NCI-H748 treated with DMSO at 0.1 percent for 48 hours (cell line): ENCODE results near the gene SLFN12L.
"Not testable (repeated sequence)": the region's sequence is repeated elsewhere in the genome, so short reads cannot be mapped to it uniquely, and the experiment has no call there.

Experiments used
- DNase-seq: peaks from one replicate; lab custom pipeline; 2025; lab: John Stamatoyannopoulos, UW

The SLFN12L gene

GRCh38 chr17:35542990-35543389 is 5.5 kb upstream of the SLFN12L start:
- DNase-seq: no peak

- no peak for DNase-seq
Measured at GRCh38 chr17:35541434-35541833, 4.0 kb upstream of the SLFN12L start.

- DNase-seq: no peak
Measured at GRCh38 chr17:35540589-35541404, 3.3 kb upstream of the SLFN12L start.

- DNase-seq: no peak
Measured at GRCh38 chr17:35539659-35540026, 2.2 kb upstream of the SLFN12L start.

GRCh38 chr17:35536664-35537171 is 760 bp downstream of the SLFN12L start:
- DNase-seq: no peak

GRCh38 chr17:35535406-35535805 is 2.1 kb downstream of the SLFN12L start:
- not testable (repeated sequence) for DNase-seq

GRCh38 chr17:35534576-35535093 is 2.8 kb downstream of the SLFN12L start:
- no peak for DNase-seq

- no peak for DNase-seq
Measured at GRCh38 chr17:35531160-35531559, 6.3 kb downstream of the SLFN12L start.

- DNase-seq: no peak
Measured at GRCh38 chr17:35529866-35530265, 7.6 kb downstream of the SLFN12L start.

- not testable (repeated sequence) for DNase-seq
Measured at GRCh38 chr17:35529326-35529725, 8.2 kb downstream of the SLFN12L start.

- no peak for DNase-seq
Measured at GRCh38 chr17:35523296-35523695, 14.2 kb downstream of the SLFN12L start.

GRCh38 chr17:35521654-35522256 is 15.7 kb downstream of the SLFN12L start:
- not testable (repeated sequence) for DNase-seq

GRCh38 chr17:35521150-35521549 is 16.3 kb downstream of the SLFN12L start:
- DNase-seq: no peak

GRCh38 chr17:35519906-35520442 is 17.5 kb downstream of the SLFN12L start:
- no peak for DNase-seq

- peak; percentile 8 for DNase-seq
Measured at GRCh38 chr17:35519439-35519838, 18.0 kb downstream of the SLFN12L start.

GRCh38 chr17:35518431-35518830 is 19.0 kb downstream of the SLFN12L start:
- not testable (repeated sequence) for DNase-seq

GRCh38 chr17:35515027-35515426 is 22.5 kb downstream of the SLFN12L start:
- no peak for DNase-seq

GRCh38 chr17:35514564-35514963 is 22.9 kb downstream of the SLFN12L start:
- DNase-seq: no peak

- no peak for DNase-seq
Measured at GRCh38 chr17:35510052-35510451, 27.4 kb downstream of the SLFN12L start.

GRCh38 chr17:35507714-35508113 is 29.8 kb downstream of the SLFN12L start:
- DNase-seq: not testable (repeated sequence)

GRCh38 chr17:35499548-35499947 is 37.9 kb downstream of the SLFN12L start:
- no peak for DNase-seq

- no peak for DNase-seq
Measured at GRCh38 chr17:35498448-35499178, 38.9 kb downstream of the SLFN12L start.
